Stromal cell of bone marrow (primary cell): ENCODE measurements around the gene TMEM178B.
A peak's percentile ranks its signal among the peaks of the same experiment; 100 is the strongest.

ENCODE experiments used
- DNase-seq: peaks from one replicate; pipeline ENCODE4 v3.0.0-alpha.2; 2012; ENCODE audit warnings: low read depth

Gene TMEM178B

DNA sequence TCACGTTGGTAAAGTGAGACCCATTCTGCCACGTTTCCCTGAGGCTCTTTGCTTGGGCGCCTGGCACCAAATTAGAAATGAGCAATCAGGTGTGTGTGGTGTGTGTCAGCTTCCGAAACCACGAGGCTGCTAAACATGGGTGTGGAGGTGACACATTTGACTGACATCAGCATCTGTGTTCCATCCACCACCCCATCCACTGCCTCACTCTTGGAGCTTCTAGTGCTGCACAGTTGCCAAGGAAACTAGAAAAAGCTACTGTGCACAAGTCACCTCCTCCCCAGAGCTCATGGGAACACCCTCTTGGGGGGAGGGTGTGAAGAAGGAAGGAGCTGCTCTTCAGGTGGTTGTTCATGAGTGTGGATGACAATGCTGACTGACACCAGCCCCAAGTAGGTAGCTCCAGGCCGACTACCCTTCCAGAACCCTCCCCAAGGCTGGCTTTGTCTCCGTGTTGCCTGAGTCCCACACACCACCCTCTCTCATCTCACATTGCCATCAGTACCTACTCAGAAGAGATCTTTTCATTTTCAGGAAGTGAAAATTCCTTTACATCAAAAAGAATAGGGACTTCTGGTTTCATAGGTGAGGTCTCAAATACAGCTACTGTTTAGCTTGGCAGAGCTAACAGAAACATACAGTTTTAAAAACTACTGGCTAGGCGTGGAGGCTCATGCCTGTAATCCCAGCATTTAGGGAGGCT lies 152.2 kb downstream of the TMEM178B start:
- DNase-seq: no peak

DNA sequence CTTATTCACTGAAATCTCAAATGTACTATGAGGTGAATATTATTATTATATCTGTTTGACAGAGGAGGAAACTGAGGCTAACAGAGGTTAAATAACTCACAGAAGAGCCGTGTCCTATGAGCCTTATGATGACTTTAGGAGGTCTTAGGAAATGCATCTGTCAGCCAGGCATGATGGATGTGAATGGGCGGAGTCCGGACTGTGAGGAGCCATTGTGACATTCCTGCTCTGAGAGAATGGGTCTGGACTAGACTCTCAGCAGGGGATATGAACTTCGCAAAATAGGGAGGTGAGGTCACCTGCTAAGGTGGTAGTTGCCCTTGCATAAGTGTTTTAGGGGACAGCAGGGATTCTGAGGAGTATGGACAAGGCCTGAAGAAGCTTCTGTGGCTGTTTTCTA lies 153.6 kb downstream of the TMEM178B start:
- DNase-seq: no peak

DNA sequence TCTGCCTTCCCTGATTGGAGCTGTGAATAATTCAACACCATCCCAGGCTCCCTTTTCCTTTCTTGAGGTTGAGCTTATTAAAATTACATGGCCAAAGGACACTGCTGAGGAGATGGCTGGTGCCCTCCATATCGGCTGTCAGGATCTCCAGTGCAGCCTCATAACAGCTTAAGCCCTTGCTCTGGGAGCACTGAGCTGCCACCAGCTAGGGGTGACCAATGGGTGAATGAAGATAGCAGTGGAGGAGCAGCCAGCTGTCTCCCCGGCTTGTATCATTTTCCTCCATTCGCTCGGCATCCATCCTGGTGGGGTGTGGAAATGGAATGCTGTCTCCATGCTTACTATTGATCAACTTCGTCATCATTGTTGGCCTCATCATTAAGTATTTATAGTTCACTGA lies 154.6 kb downstream of the TMEM178B start:
- DNase-seq: no peak

DNA sequence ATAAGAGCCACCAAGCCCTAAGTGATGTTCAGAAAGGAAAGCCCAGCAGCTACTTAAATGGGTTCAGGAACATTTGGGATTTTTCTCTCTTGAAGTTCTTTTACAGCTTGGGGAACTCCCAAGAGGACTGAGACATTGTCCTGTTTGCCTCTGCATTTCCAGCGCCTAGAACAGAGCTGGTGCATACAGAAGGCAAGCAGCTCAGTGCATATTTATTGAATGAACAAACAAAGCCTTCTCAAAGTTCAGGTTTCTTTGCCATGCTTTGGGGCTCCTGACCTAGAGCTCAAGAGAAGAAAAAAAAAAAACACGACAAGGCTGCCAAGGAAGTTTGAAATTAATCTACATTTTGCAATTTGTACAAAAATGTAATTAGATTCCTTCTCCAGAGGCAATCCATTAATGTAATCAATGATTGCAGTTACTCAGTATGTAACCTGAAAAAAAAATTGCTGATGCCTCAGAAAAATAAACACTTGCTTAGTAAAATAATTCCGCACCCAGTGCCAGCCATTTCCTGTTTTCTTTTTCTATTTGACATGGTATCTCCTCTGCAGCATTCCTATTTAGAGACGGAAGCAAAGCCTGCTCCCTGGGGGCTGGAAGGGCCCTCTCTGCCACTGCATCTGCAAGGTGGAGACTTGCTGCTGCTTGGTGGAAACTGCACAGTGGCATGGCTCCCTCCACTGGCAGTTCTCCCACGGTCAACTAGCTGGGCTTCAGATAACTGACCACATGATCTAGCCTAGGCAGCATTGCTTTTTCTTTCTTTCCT lies 157.3 kb downstream of the TMEM178B start:
- DNase-seq: peak; percentile 15

DNA sequence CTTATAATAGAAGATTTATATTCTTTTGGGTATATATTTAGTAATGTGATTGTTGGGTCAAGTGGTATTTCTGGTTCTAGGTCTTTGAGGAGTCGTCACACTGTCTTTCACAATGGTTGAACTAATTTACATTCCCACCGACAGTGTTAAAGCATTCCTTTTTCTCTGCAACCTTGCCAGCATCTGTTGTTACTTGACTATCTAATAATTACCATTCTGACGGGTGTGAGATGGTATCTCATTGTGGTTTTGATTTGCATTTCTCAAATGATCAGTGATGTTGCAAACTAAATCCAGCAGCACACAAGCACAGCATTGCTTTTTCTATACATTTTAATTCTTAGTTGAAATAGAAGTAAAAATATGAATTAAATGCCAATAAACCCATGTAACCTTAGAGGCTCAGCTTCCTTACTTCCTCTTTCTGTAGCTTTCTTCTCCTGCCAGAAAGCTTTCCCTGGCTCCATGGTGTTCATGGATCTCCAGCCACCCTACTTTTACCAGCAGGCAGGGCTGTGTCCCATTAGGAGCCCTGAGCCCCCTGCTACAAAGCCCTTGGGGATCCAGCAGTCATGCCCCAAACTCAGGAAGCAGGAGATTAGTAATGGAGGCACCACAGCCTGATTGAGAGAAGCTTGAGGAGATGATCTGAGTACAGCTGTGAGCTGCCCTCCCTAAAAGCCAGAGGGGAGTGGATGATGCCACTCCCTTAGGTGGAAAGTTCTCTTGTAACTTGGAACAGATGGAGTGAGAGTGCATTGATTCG lies 158.6 kb downstream of the TMEM178B start:
- DNase-seq: no peak

DNA sequence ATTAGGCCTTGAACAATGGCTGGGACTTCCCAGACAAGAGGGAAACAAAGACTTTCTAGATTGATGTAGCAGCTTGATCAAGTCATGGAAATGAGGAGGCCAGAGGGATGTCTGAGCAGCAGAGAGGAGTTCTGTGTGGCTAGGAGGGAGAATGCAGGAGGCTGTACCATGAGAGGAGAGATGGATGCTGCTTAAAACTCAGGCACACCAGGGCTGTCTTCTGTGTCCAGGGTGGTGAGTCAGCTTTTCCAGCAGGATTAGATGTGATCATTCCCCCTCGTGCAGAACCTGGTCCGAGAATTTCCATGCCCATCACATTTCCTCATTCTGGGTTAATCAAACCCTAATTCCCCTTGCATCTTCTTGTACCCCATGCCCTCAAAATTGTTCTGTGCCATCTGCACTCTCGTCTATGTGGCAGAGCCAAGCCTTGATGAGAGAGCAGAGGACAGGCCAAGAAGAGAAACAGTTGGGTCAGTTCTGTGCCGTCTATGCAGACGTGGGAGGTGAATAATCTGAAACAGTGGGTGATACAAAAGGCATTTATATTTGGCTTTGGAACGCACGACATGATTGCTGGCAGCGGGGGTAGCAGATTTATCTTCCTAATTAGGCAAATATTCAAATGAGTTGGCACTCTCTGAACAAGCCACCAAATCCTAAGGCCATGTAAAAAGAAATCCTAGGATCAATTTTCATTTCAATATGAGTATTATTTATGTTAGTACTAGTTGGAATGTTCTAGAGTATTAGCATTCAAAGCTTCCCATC lies 160.7 kb downstream of the TMEM178B start:
- DNase-seq: no peak

DNA sequence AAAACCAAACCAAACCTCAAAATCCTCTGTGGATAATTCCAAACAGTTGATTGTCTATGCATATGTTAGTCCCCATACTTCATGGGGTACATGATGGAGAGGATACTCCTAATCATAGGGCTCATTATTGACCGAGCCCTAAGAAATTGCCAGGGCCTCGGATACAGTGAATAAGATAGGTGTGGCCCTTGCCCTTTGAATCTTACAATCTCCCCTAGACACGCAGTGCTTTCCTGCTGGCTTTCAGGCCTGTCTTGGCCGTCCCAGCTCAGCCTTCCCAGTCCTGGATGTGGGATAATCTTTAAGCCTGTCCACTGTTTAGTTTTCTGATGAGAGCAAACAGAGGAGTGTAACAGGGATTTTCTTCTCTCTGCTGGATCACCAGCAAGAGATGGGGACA lies 161.8 kb downstream of the TMEM178B start:
- DNase-seq: no peak

DNA sequence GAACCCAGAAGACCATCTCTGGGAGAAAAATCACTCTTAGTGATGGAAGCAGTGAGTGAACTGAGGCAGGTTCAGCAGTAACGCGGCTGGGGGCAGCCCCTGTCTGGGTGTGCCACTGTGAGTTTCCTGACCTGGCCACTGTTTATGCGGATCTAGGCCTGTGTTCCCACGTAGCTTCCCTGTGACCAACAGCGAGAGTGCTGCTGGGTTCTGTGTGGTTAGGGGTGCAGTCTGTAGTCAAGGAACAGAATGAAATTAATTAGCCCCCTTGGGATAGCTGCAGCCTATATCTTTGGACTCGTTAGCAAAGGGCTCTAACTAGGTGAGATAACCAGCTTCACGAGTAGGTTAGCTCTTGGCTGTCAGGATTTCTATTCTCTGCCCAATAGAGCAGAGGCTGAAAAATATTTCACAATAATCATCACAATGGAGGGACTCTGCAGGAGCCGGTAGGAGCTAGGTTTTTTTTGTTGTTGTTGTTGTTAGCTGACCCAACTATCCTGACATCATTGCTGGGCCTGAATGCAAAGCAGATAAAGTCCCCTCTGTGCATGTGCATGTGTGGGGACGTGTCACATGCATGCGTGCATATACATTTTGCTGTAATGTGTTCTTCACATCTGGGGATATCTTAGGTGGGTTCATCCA lies 164.9 kb downstream of the TMEM178B start:
- no peak for DNase-seq

DNA sequence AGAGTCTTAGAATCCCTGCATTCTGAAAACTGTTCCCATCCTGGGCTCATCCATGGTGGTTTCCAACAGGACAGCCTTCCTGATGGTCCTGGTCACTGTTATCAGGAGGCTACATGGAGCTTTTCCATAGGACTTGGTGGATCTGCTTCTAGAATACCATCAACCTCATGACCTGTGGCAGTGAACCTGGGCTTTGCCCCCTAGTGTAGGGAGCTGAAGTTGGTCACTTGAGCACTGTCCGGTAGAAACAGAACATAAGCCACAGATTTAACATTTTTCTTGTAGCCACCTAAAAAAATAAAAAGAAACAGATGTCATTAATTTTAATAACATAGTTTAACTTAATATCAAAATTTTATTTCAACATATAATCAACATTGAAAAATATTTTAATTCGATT lies 165.8 kb downstream of the TMEM178B start:
- no peak for DNase-seq

DNA sequence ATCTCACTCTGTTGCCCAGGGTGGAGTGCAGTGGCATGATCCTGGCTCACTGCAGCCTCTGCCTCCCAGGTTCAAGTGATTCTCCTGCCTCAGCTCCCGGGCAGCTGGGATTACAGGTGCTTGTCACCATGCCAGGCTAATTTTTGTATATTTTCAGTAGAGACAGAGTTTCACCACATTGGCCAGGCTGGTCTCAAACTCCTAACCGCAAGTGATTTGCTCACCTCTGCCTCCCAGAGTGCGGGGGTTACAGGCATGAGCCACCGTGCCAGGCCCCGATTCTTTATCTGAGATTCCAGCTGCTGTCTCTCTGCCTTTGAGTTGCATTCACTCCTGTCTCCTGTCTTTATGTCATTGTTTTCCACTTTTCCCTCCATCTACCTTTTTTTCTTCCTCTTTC lies 168.7 kb downstream of the TMEM178B start:
- DNase-seq: no peak

DNA sequence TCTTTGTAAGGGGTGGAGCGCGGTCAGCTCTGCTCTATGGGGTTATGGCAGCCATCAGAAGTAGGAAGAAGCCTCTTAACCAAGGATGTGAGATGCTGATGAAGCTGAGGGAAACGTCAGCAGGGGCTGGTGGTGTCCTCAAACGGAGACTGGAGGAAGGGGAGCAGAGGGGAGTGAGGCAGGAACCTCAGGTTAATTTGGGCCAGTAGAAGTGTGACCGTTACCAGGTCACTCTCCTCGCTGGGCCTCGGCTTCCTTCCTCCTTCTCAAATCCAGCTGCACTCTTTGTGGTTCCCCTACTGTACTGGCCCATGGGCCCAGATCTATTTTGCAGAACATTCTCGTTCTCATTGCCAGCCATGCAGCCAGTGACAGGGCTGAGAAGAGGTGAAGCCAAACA lies 169.5 kb downstream of the TMEM178B start:
- DNase-seq: no peak

DNA sequence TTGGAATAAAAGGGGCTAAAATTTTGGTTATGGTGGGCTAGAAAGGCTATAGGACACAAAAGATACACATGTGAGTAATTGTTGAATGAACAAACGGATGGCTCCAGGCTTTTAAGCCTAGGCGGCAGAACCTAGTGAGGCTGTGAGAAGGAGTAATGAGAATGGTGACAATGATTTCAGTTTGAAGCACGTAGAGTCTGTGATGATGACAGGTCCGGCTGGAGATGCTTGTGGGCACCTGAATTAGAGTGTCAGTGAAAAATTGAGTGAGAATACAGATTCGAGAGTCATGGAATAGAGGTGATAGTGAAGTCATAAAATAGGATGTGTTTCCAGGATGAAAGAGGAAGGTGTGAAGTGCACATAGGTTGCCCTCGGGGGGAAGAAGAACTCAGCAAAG lies 170.6 kb downstream of the TMEM178B start:
- DNase-seq: no peak

DNA sequence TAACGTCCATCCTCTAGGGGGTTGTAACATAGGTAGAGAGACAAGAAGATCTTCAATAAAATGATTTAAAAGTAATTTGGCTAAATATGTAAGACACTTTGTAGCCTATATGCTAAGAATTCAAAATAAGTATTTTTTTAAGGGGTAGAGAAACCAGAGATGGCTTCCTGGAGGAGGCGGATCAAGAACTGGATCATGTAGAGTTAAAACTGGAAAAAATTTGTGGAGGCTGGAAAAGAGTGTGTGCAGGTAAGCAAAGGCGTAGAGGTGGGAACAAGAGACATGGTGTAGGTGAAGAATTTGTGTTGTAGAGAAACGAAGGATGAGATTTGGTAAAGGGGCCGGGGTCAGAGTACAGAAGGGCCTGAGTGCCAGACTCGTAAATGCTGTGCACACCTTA lies 172.6 kb downstream of the TMEM178B start:
- DNase-seq: no peak

DNA sequence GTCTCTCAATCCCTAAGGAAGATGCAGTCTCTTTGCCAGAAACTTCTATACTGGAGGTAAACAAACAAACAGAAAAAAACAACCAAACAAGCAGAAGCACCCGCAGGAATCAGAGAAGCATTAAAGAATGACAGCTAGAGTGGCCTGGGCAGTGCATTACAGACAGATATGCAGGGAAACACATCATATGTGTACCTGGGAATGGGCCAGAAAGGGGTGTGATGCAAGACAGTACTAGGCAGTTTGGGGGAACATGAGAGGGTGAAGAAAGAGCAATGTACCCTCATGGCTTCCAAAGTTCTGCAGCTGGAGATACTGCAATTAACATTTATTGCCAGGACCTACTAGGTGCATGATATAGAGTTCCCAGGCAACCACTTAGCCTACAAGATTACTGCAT lies 177.3 kb downstream of the TMEM178B start:
- no peak for DNase-seq

DNA sequence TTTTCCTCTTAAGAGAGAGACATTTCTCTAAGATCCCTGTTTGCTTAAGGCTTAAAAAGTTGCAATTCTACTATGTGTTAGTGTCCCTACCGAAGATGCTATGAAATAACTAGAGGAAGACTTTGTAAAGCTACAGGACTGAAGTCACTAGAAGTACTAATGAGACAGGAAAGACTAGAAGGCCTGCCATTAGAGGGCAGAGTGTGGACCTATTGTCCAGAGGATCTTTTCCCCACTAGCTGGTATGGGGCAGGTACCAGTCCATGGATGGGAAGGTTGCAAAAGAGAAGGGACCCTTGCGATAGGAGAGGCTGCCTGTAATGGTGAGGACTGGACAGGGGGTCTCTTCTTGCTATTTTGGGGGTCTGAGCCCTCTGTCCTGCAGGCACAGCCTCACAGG lies 178.1 kb downstream of the TMEM178B start:
- no peak for DNase-seq

DNA sequence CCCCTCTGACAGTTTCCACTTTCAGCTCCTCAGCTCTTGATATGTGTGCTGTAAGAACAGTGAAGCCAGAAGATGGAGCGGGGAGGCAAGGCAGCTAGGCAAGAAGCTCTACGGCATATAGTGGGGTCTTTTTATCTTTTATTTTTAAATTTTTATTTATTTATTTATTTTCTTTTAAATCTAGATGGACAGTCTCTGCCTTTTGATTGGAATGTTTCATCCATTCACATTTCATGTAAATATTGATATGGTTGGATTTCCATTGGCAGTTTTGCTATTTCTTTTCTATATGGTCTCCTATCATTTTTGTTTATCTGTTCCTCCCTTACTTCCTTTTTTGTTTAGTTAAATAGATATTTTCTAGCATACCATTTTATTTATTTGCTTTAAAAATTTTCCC lies 183.7 kb downstream of the TMEM178B start:
- DNase-seq: no peak

DNA sequence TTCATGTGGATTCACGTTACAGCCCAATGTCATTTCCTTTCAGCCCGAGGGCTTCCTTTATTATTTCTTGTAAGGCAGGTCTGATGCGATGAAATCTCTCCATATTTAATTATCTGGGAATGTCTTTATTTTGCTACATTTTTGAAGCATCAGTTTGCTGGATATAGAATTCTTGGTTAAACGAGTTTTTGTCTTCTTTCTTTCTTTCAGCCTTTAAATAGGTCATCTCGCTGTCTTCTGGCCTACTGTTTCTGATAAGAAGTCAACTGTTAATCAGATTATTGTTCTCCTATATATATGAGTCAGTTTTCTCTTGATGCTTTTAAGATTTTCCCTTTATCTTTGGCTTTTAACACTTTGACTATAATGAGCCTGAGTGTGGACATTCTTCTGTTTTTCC lies 184.7 kb downstream of the TMEM178B start:
- DNase-seq: no peak

DNA sequence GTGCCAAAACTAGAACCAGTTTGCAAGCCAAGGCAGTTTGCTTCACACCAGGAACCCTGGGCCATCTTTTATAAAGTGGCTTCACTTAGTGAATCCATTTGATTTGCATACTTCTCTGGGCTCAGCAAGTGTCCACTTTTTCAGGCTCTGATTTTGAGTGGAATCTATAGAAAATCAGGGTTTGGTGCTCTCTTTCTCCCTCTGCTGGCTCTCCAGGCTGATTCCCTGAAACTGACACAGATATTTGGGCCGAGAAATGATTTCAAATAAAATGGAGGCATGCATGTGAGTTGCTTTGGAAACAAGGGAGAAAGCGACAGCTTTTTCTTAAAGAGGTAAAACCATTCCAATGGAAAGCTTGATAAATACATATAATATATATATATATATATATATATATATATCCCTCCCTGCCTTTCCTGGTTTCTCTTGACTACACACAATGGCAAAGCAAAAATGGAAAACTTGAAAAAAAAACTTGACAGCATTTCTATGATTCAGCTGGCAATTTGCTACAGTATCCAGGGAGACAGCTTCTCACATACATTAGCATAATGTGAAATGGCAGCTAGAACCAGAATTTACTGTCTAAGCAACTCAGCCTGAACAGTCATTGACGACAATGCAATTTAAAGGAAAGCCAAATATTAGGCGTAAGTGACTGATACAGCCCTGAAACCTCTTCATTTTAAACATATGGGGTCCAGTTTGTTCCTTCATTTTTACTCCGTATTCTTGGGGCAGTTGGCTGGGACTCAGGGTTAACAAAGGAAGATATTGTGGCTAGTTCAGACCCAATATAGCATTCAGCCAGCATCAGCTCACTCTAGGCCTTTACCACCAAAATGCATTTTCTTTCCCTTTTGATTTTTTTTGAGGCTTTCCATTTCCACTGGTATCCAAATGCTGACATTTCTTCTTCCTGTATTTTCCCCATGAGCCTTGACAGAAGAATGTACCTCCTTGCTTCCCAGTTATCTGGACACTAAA lies 188.5 kb downstream of the TMEM178B start:
- DNase-seq: peak; percentile 4

DNA sequence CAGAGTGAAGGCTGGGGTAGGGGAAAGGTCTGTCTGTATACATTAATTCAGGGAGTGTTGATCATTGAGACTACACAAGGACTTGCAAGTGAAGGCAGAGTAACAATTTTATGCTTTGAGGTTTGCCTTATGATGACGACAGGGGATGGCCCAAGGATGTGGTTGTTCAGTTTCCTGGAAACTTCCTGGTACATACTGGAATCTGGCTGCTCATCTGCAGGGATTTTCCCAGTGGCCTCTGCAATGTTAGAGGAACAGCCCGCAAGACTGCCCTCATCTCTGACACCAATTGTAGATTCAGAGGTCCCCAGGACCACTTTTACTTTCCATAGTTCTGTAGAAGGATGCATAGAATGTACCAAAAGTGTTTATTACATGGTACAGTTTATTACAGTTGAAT lies 189.6 kb downstream of the TMEM178B start:
- no peak for DNase-seq

DNA sequence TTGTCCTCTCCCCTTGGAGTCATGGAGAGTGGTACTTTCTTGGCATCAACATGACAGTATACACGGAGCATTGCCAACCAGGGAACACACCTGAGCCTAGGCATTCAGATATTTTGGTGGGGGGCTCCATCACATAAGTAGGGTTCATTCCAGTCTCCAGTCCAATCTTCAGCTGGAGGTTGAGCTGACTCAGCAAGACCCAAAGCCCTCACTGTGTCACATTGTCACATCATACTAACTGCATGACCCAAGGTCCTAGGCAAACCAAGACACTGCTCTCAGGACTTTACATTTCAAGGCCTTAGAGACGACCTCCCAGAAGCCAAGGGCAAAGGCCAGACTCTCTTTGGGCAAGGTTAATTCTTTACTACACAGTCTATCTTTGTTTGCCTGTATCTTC lies 190.1 kb downstream of the TMEM178B start:
- DNase-seq: no peak

DNA sequence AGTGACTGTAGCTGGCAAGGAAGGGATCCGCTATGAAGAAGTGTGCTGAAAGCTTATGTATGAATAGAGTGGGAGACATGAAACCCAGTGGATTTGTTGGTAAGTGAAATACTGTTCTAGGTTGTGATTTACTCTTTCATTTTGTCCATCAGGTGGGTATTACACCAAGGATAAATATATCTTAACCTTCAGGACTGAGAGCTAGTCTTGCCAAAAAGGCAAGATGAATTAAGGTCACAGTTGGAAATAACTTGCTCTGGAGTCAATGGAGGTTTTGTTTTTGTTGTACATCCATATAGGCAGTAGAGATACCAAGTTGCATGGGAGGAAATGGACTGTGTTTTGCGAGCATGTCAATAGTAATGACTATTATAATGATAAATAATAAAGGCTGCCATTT lies 190.6 kb downstream of the TMEM178B start:
- no peak for DNase-seq
